ENCODE measurements around the gene PEX3.
"Not testable (repeated sequence)": the region's sequence is repeated elsewhere in the genome, so short reads cannot be mapped to it uniquely, and the experiment has no call there.

Gene PEX3

GRCh38 chr6:143449082-143449713 lies 1.4 kb upstream of the PEX3 start:
- DNase-seq = no peak

- DNase-seq = peak; percentile 23
These were observed 722 bp upstream of the PEX3 start for GRCh38 chr6:143449714-143450452.

- DNase-seq = no peak
These were observed 926 bp downstream of the PEX3 start for GRCh38 chr6:143451531-143451930.

GRCh38 chr6:143457563-143458359 lies 7.2 kb downstream of the PEX3 start:
- DNase-seq = peak; percentile 54

- DNase-seq = no peak
These were observed 14.9 kb downstream of the PEX3 start for GRCh38 chr6:143465546-143465945.

- no peak for DNase-seq
These were observed 17.4 kb downstream of the PEX3 start for GRCh38 chr6:143468026-143468425.

- not testable (repeated sequence) for DNase-seq
These were observed 18.2 kb downstream of the PEX3 start for GRCh38 chr6:143468823-143469222.

- DNase-seq = no peak
These were observed 21.2 kb downstream of the PEX3 start for GRCh38 chr6:143471822-143472221.

- no peak for DNase-seq
These were observed 25.9 kb downstream of the PEX3 start for GRCh38 chr6:143476545-143476944.

GRCh38 chr6:143478479-143479062 lies 28.0 kb downstream of the PEX3 start:
- DNase-seq = no peak

- DNase-seq = no peak
These were observed 32.0 kb downstream of the PEX3 start for GRCh38 chr6:143482593-143482992.

GRCh38 chr6:143485967-143486366 lies 35.4 kb downstream of the PEX3 start:
- no peak for DNase-seq

- DNase-seq = no peak
These were observed 36.1 kb downstream of the PEX3 start for GRCh38 chr6:143486752-143487151.

GRCh38 chr6:143490244-143490643 lies 39.6 kb downstream of the PEX3 start:
- no peak for DNase-seq

GRCh38 chr6:143490775-143491174 lies 40.2 kb downstream of the PEX3 start:
- DNase-seq = no peak

- no peak for DNase-seq
These were observed 46.4 kb downstream of the PEX3 start for GRCh38 chr6:143496974-143497373.

- DNase-seq = no peak
These were observed 47.8 kb downstream of the PEX3 start for GRCh38 chr6:143498428-143498827.

GRCh38 chr6:143501851-143502250 lies 51.2 kb downstream of the PEX3 start:
- no peak for DNase-seq

- DNase-seq = no peak
These were observed 53.8 kb downstream of the PEX3 start for GRCh38 chr6:143504369-143504768.

- no peak for DNase-seq
These were observed 54.5 kb downstream of the PEX3 start for GRCh38 chr6:143505111-143505510.

- DNase-seq = no peak
These were observed 54.9 kb downstream of the PEX3 start for GRCh38 chr6:143505537-143505936.

- DNase-seq = no peak
These were observed 55.6 kb downstream of the PEX3 start for GRCh38 chr6:143506199-143506598.

- DNase-seq = no peak
These were observed 56.0 kb downstream of the PEX3 start for GRCh38 chr6:143506620-143507019.

All from fibroblast of skin of back (primary cell).